Pancreas (tissue), 10 donors: ENCODE measurements around the gene SEC31B. TPM values are rescaled to one million over a fixed set of nuclear protein-coding genes. Genes with fewer than 3 reads are reported as not detected.

ENCODE experiments used
- ATAC-seq, 4 donors: fragments of 200-7000 bp; cut with Tn5 transposase; one replicate each; pipeline versions ENCODE4 v1.8.0 to v1.9.1; 2020; ENCODE audit warnings: mild to moderate bottlenecking in 4 of 4, moderate library complexity in 4 of 4
- DNase-seq, 6 donors: peaks; one replicate each; pipeline ENCODE4 v3.0.0-alpha.2; 2020
- FAIRE-seq: peaks from 2 replicates; lab custom pipeline; 2012; peaks lifted over from hg19 to GRCh38; lab: Jason Lieb, UNC
- H3K27ac ChIP-seq, 4 donors: fragments of 200-600 bp; sonication (generic); 1 replicate in 3 of 4; 2 replicates in 1 of 4; pipeline versions ENCODE4 v1.5.0 to v1.8.0; 2020
- H3K27me3 ChIP-seq, 4 donors: fragments of 200-600 bp; one replicate each; pipeline ENCODE4 v1.8.0; 2021
- H3K36me3 ChIP-seq, 3 donors: fragments of 200-600 bp; sonication (generic) in 1 of 3; one replicate each; pipeline versions ENCODE4 v1.5.0 to v1.8.0; 2020 to 2021
- H3K4me1 ChIP-seq, 3 donors: fragments of 200-600 bp; one replicate each; pipeline ENCODE4 v1.8.0; 2021
- H3K4me3 ChIP-seq, 4 donors: fragments of 200-600 bp; sonication (generic) in 2 of 4; one replicate each; pipeline versions ENCODE4 v1.5.0 to v1.8.0; 2020 to 2021
- H3K9me3 ChIP-seq, 4 donors: fragments of 200-600 bp; one replicate each; pipeline ENCODE4 v1.8.0; 2021
- CTCF ChIP-seq, 4 donors: fragments of 200-600 bp; sonication (generic) in 3 of 4; IDR thresholded peaks; one replicate each; pipeline versions ENCODE4 v1.5.0 to v1.8.0; 2021; ENCODE audit warnings: antibody characterized with exemption in 4 of 4
- WGBS, 2 donors: extraction: QIAGEN DNeasy Blood & Tissue Kit; methylation state at CpG; one replicate each; pipeline ENCODE4 v1.1.7; 2013; 5-methylcytosine and 5-hydroxymethylcytosine counted together
- intact Hi-C, 3 donors: fragments of 100-400 bp; cut with DNase I; formaldehyde crosslinking; loops; one replicate each; pipeline versions ENCODE4 v1.11.1 to v1.14.2; 2022
- polyA plus RNA-seq, 2 donors: library from polyadenylated mRNA; stranded (reverse); fragments of 200-250 nt; gene quantifications; one replicate each; pipeline ENCODE4 v1.2.3, GENCODE V29; 2013
- total RNA-seq, 6 donors: library from RNA; stranded (reverse); fragmentation: NEBNext Ultra II Directional in 4 of 6; extraction: Animal tissue kit (Norgen Biotek cat#: 25700) in 4 of 6; gene quantifications; one replicate each; pipeline versions ENCODE4 v1.2.1 to v1.2.4, GENCODE V29; 2021 to 2023
- donor health status: healthy with polysubstance abuse.
- donor health status: DM: no; HTN: no; CAD: no; lungs with moderate emphysema.
- donor health status: DM: no; HTN: no; CAD: no.
- donor health status: control.
- donor health status: control.
- donor health status: Bipolar disorder and iron deficiency.
- donor health status: DM: yes; HTN: yes; CAD: no.
- donor health status: DM: no; HTN: no; CAD: no.
- donor health status: DM: no; HTN: no; CAD: no.
- donor health status: DM: yes; HTN: yes; CAD: no.

Gene SEC31B
- total RNA-seq: 1 to 10 TPM; 1.8 to 4.2 (median 2.2) TPM
- 10 to 100 TPM in 1 of 2 donors, 1 to 10 TPM in 1; 7.1 to 14.4 TPM for polyA plus RNA-seq

DNA sequence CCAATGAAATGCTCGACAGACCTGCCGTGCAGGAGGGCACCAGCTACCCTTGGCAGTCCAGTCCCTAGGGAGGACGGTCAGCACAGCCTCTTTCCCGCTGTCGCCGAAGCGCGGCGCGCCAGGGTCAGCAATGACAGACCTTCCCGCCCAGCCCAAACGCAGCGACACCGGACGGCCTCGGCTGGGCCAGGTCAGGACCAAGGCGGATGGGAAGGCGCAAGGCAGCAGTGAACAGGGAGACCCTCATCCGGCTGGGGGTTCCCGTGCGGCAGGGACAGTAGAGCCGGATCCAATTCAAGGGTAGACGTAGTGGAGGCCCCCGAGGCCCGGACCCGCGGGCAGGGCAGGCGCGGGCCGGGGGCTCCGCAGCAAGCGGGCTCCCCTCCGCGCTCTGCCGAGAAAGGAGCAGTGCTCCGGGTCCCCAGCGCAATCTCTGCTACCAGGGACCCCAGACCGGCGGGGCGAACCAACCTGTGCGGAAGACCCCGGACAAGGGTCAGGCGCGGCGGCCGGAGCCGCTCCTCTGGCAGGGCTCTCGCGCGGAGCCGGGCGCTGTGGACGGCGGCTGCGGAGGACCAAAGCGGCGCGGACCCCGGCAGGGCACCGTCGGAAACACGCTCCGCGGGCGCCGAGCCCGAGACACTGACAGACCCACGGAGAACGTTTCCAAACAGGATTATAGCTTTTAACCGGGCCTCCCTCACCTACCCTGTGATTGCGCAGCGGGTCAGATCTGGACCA, at the start of gene SEC31B:
Gene SEC31B, minus strand, starts transcription at position 551 of the 741 bp plus-strand sequence. CDS start 2,909 bp downstream, outside the sequence.
- ATAC-seq (peak; percentile 66 to 91 (median 79)), DNase-seq (peak; percentile 26 to 80 (median 42)), FAIRE-seq (no peak)
- Histone ChIP-seq H3K27me3 (no peaks in the 10 kb centered on the region), H3K36me3 (peaks cover 0 to 14% (median 5%) of the 10 kb centered on the region in 3 donors), H3K4me3 (peak within 1 kb of the TSS in 3 of 4 donors; percentile 6 to 48 (median 26)), H3K9me3 (no peaks in the 10 kb centered on the region), H3K4me1 (peaks cover 7 to 11% (median 7%) of the 10 kb centered on the region in 3 donors), H3K27ac (no peak within 1 kb of the TSS)
- WGBS, 2 donors: 9 to 12% methylated on average over 65 to 72 of the region's 72 CpGs
- TF ChIP-seq CTCF (IDR thresholded peaks at IDR 0.05): no peak
- intact Hi-C loops: loop anchor here in 2 of 3 donors (5.0 to 10.0 kb wide), 3 partner anchors 75 to 182 kb away; partner anchors contain the start of gene SCD (in 1 of the 2)

DNA sequence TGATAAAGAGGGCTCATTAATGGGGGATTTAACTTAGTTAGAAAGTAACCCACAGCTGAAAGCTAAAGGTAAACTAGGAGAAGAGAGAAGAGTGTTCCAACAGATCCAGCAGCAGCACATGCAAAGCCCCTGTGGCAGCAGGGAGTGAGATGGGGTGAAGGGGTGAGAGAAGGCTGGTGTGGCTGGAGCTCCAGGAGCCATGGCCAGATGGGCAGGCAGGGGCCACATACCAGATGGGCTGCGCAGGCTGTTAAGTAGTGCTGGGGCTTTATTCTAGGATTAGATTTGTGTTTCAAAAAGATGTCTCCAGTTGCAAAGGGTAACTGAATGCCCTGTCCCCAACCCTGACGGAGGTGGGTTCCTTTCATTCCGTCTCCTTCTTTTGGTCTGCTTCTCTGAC, 49.3 kb upstream of the SEC31B start:
- Histone ChIP-seq H3K36me3 (no peaks in the 10 kb centered on the region), H3K27ac (no peak overlapping the region), H3K4me3 (no peak overlapping the region), H3K9me3 (no peaks in the 10 kb centered on the region), H3K4me1 (no peaks in the 10 kb centered on the region), H3K27me3 (no peaks in the 10 kb centered on the region)
- DNase-seq: no peak
- 64 to 80% methylated on average over 3 of the region's 3 CpGs for WGBS, 2 donors
- TF ChIP-seq CTCF (IDR thresholded peaks at IDR 0.05): no peak
- ATAC-seq: no peak
- no peak for FAIRE-seq
- intact Hi-C loops: loop anchor here in 1 of 3 donors (10.0 kb wide), 2 partner anchors 176 to 306 kb away; partner anchors contain the start of gene PAX2

GRCh38 chr10:100567826-100568225, 48.2 kb upstream of the SEC31B start:
- intact Hi-C loops: loop anchor here in 1 of 3 donors (10.0 kb wide), 2 partner anchors 177 to 307 kb away; partner anchors contain the start of gene PAX2
- Histone ChIP-seq H3K9me3 (no peaks in the 10 kb centered on the region), H3K4me3 (no peak overlapping the region), H3K27ac (no peak overlapping the region), H3K36me3 (no peaks in the 10 kb centered on the region), H3K4me1 (no peaks in the 10 kb centered on the region), H3K27me3 (no peaks in the 10 kb centered on the region)
- no peak for ATAC-seq
- whole genome bisulfite sequencing, 2 donors: 16 to 21% methylated on average over 6 of the region's 6 CpGs
- TF ChIP-seq CTCF (IDR thresholded peaks at IDR 0.05): no peak
- FAIRE-seq: no peak
- DNase-seq: no peak

GRCh38 chr10:100567249-100567648, 47.6 kb upstream of the SEC31B start:
- DNase-seq: no peak
- Histone ChIP-seq H3K4me3 (no peak overlapping the region), H3K27ac (no peak overlapping the region), H3K27me3 (peaks cover 0 to 6% (median 0%) of the 10 kb centered on the region in 4 donors), H3K36me3 (no peaks in the 10 kb centered on the region), H3K4me1 (peaks cover 0 to 4% (median 0%) of the 10 kb centered on the region in 3 donors), H3K9me3 (no peaks in the 10 kb centered on the region)
- ATAC-seq: no peak
- no peak for TF ChIP-seq CTCF (IDR thresholded peaks at IDR 0.05)
- no peak for FAIRE-seq
- WGBS, 2 donors: 32 to 34% methylated on average over 11 of the region's 11 CpGs
- intact Hi-C loops: loop anchor here in 1 of 3 donors (10.0 kb wide), 2 partner anchors 178 to 308 kb away; partner anchors contain the start of gene PAX2
